NCI-H1694 treated with DMSO at 0.1 percent for 48 hours (cell line): ENCODE data around the gene PLEKHG5.
"Not testable (repeated sequence)": the region's sequence is repeated elsewhere in the genome, so short reads cannot be mapped to it uniquely, and the experiment has no call there.

Source experiments
- DNase-seq: peaks from one replicate; lab custom pipeline; 2025; lab: John Stamatoyannopoulos, UW

The PLEKHG5 gene

DNA sequence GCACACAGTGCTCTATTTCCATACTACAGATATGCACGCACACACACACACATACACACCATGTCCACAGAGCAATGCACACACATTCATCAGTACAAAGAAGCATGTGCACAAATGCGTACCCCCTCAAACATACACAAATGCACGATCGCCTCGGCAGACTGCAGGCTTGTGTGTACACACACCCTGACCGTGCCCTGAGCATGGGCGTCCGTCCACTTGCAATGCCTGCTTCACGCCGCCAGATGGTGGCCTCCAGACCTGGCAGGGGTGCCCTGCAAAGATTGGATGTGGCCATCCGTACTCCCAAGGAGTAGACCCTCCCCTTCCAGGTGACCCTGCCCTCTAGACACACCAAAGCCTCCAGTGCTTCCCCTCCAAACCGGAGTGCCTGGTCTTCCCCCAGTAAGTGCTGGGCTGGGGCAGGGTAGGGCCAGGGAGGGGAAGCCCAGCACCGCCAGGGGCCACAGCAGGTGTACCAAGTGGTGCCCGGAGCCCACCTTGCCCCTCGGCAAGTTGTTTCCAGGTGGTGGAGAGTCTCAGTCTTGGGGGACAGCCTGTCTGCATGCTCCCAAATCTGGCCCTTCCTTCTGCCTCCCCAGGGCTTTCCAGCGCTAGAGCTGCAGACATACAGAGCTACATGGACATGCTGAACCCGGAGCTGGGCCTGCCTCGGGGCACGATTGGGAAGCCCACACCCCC is 46.3 kb downstream of the PLEKHG5 start:
- no peak for DNase-seq

DNA sequence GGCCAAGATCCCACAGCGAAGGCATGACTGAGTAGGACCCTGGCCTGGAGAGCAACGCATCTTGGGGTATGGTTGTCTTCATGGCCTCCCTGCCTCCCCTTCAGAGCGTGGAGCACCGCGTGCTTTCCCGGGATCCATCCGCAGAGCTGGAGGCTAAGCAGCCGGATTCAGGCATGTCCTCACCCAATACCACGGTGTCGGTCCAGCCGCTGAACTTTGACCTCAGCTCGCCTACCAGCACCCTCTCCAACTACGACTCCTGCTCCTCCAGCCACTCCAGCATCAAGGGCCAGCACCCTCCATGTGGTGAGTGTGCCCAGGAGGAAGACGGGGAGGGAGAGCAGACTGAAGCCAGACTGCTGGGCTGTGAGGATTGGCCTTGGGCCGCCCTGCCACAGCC is 47.1 kb downstream of the PLEKHG5 start:
- DNase-seq = no peak

DNA sequence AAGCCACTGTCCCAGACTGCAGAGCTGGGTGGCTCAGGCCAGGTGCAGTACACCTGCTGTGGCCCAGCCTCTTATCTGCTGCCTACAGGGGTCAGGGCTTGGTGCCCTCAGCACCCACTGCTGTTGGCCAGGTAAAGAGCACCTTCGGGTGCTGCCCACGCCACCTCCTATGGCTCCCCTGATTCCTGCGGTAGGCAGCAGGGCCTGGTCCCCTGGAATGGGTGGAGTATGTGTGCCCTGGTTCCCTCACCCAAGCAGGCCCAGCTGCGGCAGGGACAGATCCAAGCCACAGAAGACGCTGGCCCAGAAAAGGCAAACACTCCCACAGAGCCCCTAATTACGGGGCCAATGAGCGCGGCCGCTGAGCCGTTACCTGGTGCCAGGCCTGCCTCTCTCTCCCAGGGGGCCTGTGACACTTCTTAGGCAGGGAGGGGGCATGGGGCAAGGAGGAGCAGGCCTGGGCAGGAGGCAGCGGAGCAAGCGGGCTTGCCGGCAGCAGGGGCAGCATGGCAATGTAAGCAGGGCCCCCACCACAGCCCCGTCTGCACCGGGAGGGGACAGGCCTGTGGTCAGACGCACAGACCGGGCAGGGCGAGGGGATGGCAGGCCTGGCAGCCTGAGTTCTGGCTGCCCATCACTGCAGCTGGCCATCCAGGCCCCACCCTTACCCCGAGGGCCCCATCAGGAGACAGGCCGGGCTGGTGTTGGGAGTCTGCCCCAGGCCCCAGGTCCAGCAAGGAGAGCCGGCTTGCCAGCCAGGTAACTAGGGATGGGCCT is 47.9 kb downstream of the PLEKHG5 start:
- no peak for DNase-seq

DNA sequence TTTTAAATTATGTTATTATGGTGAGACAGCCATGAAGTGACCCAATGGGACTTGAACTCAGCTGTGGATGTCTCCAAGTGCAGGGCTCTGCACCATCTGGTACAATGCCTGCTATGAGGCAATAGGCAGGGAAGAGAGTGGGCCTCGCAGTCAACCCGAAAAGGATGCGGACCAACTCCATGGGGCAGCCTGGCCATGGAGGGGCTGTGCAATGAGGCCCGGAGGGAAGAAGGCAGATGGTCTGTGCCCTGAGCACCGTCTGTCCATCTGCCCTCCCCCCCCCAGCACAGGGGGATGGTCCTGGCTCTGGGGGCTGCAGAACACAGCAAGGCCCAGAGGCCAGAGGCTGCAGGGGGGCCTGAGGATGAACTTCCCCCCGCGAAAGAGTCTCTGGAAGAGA is 49.9 kb downstream of the PLEKHG5 start:
- no peak for DNase-seq

DNA sequence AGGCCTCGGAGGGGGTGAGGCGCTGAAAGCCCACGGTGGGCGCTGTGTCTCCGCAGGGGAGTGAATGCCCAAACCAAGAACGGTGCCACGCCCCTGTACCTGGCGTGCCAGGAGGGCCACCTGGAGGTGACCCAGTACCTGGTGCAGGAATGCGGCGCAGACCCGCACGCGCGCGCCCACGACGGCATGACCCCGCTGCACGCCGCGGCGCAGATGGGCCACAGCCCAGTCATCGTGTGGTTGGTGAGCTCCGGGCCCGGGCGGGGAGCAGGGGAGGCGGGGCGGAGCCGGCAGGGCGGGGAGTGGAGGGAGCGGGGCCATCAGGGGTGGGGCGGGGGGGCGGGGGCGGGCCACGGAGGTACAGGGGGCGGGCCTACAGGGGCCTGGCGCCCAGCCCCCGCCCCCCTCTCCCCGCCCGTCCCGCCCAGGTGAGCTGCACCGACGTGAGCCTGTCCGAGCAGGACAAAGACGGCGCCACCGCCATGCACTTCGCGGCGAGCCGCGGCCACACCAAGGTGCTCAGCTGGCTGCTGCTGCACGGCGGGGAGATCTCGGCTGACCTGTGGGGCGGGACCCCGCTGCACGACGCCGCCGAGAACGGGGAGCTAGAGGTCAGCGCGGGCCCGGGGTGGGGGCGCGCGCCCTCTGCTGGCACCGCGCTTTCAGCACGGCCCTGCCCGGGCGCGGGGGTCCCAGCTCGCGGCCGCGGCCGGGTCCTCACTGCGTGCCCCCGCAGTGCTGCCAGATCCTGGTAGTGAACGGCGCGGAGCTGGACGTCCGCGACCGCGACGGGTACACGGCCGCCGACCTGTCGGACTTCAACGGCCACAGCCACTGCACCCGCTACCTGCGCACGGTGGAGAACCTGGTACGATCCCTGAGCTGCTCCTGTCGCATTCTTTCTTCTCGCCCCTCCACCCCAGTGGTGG is 51.0 kb downstream of the PLEKHG5 start:
- no peak for DNase-seq

DNA sequence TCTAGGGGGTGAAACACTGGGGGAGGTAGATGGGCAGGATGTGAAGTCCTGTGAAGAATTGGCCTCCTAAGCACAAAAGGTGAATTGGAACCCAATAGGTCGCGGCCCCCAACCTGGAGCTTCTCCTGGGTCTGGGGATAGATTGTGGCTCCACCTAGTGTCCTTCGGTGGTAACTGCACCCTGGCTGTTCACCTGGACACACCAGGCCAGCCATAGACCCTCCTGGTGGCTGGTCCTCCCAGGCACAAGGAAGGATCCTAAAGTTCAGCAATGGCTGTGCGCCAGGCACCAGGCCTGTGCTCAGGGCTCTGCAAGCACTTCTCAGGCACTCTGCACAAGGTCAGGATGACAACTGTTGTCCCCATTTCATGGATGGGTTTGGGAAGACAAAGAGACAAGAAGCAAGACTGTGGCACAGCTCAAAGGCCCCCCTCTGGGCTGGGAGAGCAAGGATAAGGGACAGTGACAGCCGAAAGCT is 53.4 kb downstream of the PLEKHG5 start:
- peak; percentile 63 for DNase-seq

DNA sequence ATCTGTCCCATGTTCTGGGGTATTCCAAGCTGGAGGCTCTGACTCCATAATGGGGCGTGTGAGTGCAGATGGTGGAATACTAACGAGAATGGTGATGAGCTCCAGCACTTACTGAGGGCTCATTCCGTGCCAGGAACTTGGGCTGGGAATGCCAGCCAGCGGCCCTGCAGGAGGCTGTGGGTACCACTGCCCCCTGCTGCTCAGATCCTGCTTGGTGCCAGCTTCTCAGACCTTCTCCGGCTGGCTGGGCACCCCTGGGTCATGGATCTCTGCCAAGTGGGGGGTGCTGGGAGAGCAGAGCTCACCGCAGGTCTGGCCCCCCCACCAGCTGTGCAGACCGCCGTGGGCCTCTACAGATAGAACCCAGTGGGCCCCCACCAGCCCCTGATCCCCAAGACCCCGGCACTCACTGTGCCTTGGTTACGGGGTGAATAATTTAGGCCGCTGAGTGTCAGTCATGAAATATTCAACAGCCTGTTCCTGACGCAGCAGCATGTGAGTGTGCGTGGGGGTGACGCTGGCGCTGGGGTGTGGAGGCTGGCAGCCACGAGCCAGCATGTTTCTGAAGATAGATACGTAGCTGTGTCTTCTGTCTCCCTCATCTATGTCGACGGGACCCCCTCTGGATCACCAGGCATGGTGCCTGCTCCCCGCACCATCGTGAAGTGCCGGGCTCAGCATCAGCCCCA is 54.3 kb downstream of the PLEKHG5 start:
- DNase-seq = peak; percentile 75

DNA sequence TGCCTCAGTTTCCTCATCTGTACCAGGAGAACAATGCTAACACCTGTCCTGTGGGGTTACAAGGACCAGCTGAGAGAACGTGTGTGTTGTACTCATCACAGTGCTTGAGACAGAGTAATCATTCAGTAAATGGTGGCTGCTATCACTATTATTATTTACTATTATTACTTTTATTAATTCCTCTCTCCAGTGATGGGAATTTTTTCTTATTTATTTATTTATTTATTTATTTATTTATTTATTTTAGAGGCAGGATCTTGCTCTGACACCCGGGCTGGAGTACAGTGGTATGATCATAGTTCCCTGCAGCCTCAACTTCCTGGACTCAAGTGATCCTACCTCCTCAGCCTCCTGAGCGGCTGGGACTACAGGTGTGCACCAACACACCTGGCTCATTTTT is 55.2 kb downstream of the PLEKHG5 start:
- not testable (repeated sequence) for DNase-seq

DNA sequence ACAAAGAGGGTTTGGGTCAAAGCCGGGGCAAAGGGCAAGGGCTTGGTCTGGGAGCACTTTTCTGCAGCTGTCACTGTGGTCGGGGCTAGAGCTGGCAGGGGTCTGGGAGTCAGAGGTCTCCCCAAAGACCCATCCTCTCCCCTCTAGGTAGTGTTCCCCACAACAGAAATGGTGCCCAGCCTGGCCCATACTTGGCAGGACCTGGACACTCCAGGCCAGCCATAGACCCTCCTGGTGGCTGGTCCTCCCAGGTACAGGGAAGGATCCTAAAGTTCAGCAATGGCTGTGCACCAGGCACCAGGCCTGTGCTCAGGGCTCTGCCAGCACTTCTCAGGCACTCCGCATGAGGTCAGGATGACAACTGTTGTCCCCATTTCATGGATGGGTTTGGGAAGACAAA is 55.9 kb downstream of the PLEKHG5 start:
- no peak for DNase-seq

DNA sequence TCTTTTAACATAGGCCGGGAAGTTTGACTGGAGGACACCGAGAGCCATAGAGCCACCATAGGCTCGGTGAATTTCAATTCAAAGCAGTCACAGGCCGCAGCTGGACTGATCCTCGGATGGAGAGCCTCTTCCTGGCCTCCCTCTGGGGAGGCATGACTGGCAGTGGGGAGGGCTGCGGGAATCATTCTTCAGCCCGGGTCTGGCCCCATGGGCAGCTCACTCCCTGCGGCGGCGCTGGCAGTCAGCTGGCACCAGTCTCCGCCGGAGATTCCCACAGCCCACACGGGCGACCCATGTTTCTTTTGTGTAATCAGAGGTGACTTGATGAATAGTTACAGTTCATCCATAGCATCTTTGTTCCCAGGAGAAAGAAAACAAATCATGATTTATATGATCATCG is 56.3 kb downstream of the PLEKHG5 start:
- DNase-seq = no peak

DNA sequence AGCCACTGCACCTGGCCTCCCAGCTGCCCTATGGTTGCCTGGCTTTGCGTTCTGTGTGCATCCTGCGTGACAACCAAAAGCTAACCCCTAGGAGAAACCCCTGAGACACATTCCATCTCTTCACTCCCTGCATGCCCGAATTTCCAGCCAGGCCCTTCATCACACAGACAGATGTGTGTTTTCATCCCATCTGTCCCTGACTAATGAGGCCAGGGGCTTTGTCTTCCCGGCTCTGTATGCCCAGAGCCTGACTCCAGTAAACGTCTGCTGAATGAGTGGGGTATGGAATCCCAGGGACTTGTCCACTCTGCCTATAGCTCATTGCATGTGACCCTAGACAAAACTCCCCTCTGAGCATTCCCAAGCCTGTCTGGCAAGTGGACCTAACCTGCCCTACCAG is 57.3 kb downstream of the PLEKHG5 start:
- peak; percentile 58 for DNase-seq

DNA sequence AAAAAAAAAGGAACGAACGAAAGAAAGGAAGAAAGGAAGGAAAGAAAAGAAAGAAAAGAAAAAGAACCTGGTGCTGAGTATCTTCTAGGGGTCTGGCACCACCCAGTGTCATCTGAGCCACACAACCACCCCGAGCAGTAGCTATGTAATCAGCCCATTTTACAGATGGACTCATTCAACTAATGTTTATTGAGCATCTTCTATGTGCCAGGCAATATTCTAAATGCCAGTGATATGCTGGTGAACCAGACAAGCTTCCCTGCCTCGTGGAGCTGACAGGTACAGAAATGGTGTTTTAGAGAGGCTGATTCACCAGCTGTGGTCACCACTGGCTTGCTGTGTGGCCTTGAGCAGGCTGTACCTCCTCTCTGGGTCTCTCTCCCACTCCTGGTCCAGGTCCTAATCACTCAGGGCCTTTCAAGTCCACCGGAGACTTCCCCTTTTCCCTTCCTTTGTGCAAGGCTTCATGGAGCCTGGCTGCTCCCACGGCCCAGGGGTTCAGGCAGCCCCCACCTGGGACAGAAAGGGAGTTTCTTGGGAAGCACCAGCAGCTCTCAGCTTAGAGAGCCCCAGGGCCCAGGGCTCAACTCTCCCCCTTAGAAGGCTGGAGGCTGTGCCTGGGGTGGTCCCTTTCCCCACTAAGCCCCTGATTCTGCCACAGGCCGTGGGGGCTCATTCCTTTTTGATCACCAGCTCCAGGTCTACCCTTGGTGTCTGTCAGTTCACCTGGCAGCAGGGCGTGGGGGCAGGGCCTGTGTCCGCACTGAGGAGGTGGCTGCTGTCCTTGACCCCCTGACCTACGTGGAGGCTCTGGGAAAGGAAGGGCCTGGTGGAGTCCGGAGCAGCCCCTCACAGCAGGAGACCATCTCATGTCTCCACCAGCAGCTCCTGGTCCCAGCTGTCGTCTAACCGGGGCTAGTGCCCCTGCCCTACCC is 59.6 kb downstream of the PLEKHG5 start:
- DNase-seq = not testable (repeated sequence)

DNA sequence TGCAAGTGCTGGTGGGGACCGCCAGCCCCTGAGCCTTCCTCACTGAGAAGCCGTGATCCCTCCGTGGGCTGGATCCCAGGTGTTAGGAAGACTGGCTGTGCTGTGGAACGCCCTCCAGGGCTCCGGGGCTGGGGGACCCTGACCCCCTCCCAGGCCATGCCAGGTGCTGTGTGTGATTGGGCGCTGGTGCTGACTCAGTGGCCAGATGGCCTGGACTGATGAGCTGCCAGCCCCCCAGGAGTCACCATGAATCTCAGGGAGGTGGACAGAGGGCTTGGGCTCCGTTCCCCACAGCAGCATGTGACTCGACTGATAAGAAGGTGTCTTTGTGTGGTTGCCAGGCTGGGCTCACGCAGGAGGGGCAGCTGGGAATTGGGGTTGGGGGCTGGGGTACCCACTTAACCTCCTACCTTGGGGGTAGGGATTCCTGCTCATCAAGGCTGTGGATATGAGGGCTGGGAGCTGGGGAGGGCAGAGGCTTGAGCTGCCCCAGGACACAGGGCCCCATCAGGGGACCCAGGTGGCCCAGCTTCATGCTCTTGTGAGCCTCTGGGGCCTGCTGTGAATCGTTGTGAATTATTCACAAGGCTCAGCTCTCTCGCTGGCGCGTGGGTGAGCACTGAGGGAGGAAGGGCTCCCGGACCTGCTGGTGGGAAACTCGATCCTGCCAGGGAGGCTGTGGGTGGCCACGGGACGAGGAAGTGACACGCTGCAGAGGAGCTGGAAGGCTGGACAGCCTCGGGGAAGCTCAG is 61.6 kb downstream of the PLEKHG5 start:
- not testable (repeated sequence) for DNase-seq

DNA sequence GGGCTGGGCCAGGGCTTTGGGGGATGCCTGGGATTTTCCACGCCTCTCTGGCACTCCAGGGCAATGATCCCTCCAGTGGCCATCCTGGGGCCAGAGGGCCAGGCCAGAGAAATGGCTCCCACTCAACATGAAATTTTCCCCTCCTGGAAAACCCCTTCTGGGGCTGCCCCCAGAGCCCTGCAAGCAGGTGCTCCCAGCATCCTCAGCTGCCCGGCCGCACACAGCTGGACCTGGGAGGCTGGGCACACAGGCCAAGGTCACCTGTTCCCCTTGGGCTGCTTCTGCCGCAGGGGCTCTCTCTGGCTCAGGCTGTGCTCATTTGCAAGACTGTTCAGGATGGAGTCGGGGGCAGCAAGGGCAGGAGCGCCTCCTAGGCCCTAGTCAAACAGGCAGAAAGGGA is 63.0 kb downstream of the PLEKHG5 start:
- not testable (repeated sequence) for DNase-seq

DNA sequence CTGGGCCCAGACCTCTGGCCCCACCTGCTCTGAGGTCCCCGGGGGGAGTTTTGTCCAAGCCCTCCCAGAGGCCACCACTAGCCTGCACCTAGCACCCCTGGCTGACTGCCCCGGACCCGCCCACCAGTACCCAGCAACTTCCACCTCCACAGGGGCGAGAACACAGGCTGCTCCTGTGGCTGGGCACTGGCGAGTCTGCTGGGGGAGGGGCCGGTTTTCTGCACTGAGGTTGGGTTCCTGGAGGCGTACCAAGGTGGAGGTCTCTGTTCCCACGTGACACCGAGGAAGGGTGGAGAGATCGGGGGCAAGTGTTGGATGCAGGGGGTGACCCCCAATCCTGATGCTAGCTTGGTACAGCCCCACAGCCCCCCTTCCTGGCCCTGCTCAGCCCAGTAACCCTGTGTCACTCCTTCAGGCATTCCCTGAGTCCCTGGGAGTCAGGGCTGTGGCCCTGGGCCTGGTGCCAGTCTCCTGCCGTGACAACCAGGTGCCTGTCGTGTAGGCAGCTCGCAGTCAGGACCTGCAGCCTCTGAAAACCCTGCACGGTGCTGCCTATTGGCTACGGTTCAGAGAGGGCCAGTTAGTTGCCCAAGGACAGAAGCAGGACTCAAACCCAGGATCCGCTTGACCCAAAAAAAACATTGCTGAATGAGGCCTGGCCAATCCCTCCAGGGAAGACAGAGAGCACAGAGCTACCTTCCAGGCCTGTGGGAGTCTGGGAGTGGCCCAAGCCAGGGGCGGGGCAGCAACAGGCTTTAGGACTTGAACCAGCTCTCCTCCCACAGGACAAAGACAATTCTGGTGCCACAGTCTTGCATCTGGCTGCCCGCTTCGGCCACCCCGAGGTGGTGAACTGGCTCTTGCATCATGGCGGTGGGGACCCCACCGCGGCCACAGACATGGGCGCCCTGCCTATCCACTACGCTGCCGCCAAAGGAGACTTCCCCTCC is 63.8 kb downstream of the PLEKHG5 start:
- no peak for DNase-seq

DNA sequence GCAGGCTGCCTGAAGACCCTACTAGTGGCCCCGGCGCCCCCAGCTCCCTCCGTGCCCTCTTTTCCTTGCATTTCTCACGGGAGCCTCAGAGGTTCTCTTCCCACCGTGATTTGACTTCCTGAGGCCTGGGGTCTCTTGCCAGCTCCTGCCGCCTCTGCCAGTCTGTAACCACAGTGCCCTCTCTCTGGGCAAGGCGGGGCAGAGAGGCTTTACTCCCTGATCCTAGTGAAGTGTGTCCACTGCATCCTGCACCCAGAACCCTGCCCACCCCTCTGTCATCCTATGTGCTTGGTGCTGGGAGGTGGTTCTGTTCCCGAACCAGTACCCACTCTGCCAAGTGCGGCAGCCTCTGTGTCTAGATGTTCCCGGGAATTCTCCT is 64.5 kb downstream of the PLEKHG5 start:
- no peak for DNase-seq

DNA sequence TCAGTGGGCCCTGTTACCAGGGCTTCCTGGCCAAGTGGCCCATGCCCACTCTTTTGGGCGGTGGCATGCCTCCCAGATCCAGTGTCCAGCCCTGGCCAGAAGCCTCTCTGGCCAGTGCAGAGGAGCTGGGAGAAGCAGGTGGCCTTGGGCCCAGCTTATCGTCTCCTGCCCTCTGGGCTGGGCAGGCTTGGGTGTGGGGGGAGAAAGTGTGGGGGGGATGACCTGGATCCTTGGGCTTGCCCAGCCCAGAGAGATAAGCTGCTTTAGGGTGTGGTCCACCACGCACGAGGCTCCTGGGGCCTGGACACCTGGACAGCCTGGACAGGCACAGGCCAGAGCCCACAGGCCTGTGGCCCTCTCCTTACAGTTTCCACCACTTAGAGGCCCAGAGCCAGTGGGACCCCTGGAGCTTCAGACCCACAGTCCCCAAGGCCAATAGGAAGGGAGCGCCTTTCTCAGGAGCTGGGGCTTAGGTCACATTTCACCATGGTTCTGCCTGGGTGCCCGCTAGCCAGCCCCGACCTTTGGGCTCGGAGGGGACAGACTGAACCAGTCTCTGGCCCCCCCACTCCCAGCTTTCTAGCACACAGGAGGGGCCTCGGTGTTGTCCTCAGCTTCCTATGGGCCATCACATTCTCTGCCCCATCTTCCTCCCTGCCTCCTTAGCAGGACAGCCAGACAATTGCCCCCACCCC is 65.0 kb downstream of the PLEKHG5 start:
- DNase-seq = no peak

DNA sequence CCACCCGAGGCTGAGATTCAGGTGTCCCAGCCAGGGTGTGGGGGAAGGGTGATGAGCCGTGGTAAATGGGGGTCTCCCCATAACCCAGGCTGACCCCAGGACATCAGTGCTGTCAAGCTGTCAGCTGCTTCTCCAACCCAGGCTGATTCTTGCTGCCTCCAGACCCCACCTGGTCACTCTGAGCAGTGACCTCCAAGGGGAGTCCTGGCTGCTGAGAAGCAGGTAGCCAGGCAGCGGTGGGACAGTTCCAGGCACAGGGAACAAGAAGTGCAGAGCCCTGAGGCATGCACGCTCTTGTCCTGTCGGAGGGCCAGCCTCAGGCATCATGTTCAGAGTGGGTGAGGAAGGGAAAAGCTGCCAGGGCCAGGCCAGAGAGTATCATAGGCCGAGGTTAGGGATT is 65.8 kb downstream of the PLEKHG5 start:
- DNase-seq = no peak
